Ishikawa (cell line): ENCODE measurements around the gene MTMR11.

ENCODE experiments used
- CEBPB ChIP-seq: IDR thresholded peaks from 2 replicates; pipeline ENCODE4 v1.6.1; 2012
- CREB1 ChIP-seq: IDR thresholded peaks from 2 replicates; pipeline ENCODE4 v1.6.1; 2012; ENCODE audit warnings: low read depth
- EGR1 ChIP-seq: IDR thresholded peaks from 2 replicates; pipeline ENCODE4 v1.6.1; 2012
- EP300 ChIP-seq: IDR thresholded peaks from 2 replicates; pipeline ENCODE4 v1.6.1; 2012; ENCODE audit warnings: borderline replicate concordance
- FOXM1 ChIP-seq: IDR thresholded peaks from 2 replicates; pipeline ENCODE4 v1.6.1; 2012; ENCODE audit warnings: low read depth, borderline replicate concordance
- NFIC ChIP-seq: IDR thresholded peaks from 2 replicates; pipeline ENCODE4 v1.6.1; 2012
- RAD21 ChIP-seq: IDR thresholded peaks from 2 replicates; pipeline ENCODE4 v1.6.1; 2012; ENCODE audit warnings: low read depth
- TAF1 ChIP-seq: IDR thresholded peaks from 2 replicates; pipeline ENCODE4 v1.6.1; 2012; ENCODE audit warnings: low read depth, mild to moderate bottlenecking
- TCF12 ChIP-seq: IDR thresholded peaks from 2 replicates; pipeline ENCODE4 v1.6.1; 2012; ENCODE audit warnings: low read depth
- TEAD4 ChIP-seq: IDR thresholded peaks from 2 replicates; pipeline ENCODE4 v1.6.1; 2012
- YY1 ChIP-seq: IDR thresholded peaks from 2 replicates; pipeline ENCODE4 v1.6.1; 2012; ENCODE audit warnings: low read depth
- ZBTB7A ChIP-seq: IDR thresholded peaks from 2 replicates; pipeline ENCODE4 v1.6.1; 2012; ENCODE audit warnings: low read depth
- TF ChIP-seq, protein P1 (sequence below): IDR thresholded peaks from 2 replicates; pipeline ENCODE4 v1.6.1; 2012; ENCODE audit warnings: low read depth, mild to moderate bottlenecking
- TF ChIP-seq, protein P2 (sequence below): IDR thresholded peaks from 2 replicates; pipeline ENCODE4 v1.6.1; 2012
- TF ChIP-seq, protein P3 (sequence below): IDR thresholded peaks from 2 replicates; pipeline ENCODE4 v1.6.1; 2012

Gene MTMR11

DNA sequence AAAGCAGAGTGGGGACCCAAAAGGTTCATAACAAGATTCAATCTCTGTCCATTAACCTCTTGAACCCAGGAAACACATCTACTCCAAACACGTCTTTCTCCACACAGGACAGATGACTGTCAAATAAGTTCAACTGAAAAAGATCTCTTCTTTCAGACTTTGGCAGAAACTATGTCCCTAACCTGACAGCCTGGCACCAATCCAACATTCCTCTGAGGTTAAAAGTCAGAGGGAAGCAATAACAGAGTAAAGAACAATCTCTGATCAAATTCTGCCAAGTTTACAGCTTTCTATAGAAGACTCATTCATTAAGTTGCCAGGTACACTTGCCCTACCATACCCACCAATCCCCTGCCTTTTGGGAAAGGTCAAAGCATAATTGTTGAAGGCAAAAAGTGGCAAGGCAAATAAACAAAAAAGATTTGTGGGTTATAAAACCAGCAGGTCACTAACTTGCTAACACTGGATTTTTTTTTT lies 41.9 kb upstream of the MTMR11 start:
- TF ChIP-seq TEAD4 (peak; percentile 47), NFIC (peak; percentile 83)
- TF ChIP-seq, protein P1, sequence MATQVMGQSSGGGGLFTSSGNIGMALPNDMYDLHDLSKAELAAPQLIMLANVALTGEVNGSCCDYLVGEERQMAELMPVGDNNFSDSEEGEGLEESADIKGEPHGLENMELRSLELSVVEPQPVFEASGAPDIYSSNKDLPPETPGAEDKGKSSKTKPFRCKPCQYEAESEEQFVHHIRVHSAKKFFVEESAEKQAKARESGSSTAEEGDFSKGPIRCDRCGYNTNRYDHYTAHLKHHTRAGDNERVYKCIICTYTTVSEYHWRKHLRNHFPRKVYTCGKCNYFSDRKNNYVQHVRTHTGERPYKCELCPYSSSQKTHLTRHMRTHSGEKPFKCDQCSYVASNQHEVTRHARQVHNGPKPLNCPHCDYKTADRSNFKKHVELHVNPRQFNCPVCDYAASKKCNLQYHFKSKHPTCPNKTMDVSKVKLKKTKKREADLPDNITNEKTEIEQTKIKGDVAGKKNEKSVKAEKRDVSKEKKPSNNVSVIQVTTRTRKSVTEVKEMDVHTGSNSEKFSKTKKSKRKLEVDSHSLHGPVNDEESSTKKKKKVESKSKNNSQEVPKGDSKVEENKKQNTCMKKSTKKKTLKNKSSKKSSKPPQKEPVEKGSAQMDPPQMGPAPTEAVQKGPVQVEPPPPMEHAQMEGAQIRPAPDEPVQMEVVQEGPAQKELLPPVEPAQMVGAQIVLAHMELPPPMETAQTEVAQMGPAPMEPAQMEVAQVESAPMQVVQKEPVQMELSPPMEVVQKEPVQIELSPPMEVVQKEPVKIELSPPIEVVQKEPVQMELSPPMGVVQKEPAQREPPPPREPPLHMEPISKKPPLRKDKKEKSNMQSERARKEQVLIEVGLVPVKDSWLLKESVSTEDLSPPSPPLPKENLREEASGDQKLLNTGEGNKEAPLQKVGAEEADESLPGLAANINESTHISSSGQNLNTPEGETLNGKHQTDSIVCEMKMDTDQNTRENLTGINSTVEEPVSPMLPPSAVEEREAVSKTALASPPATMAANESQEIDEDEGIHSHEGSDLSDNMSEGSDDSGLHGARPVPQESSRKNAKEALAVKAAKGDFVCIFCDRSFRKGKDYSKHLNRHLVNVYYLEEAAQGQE = no peak

DNA sequence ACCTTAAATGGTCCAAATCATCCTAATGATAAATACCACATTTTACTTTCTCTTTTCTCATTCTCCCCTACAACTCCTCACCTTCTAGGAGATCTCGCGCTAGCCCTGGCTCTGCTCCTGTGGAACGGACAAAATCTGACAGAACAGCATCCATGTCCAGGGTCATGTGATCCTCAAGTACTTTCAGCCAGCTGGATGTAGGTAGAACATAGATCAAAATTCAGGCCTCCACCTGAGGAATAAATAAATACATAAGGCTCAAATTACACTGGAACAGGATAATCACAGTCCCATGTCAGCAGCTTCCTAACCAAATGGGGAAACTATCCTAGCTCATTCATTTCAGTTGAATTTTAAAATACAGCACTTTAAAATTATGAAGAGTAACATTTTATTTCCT lies 40.7 kb upstream of the MTMR11 start:
- TF ChIP-seq TAF1 = no peak
- TF ChIP-seq, protein P2, sequence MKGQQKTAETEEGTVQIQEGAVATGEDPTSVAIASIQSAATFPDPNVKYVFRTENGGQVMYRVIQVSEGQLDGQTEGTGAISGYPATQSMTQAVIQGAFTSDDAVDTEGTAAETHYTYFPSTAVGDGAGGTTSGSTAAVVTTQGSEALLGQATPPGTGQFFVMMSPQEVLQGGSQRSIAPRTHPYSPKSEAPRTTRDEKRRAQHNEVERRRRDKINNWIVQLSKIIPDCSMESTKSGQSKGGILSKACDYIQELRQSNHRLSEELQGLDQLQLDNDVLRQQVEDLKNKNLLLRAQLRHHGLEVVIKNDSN = peak; percentile 55

DNA sequence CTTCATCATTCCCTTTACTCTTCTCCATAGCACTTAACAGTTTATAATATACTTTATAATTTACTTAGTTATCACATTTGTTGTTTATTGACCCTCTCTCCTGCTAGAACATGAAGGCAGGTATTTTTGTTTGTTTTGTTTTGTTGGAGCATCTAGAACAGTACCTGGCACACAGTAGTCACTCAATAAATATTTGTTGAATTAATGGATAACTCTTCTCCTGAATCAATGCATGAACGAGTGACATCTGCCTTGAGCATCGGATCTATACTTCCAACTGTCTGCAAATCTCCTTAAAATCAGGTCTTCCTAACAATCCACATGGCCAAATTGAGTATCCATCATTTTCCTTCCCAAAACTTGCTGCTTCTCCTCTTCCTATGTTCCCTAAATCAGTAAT lies 35.9 kb upstream of the MTMR11 start:
- TF ChIP-seq EP300 (no peak), ZBTB7A (no peak), YY1 (no peak), EGR1 (no peak), CREB1 (no peak), RAD21 (no peak), FOXM1 (no peak), NFIC (no peak), CEBPB (no peak)
- TF ChIP-seq, protein P1 = no peak
- TF ChIP-seq, protein P2 = no peak

DNA sequence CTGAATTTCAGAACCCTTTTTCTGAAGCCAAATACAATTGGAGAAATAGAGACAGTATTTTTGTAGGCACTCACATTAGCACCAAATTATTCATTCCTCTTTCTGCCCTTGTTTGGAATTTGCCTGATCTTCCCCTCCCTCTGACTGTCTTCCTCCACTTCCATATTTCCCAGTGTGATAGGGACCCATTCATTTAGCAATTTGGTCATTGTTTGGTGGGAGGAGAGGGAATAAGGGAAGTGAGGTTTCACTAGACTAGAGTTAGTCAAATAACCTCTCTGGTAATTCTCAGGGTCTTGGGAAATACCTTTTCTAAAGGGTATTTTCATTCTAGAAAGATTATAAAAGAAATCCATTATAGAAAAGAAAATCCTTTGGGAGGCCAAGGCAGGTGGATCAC lies 31.0 kb upstream of the MTMR11 start:
- TF ChIP-seq, protein P3, sequence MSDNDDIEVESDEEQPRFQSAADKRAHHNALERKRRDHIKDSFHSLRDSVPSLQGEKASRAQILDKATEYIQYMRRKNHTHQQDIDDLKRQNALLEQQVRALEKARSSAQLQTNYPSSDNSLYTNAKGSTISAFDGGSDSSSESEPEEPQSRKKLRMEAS = no peak
- TF ChIP-seq TAF1 = no peak
- TF ChIP-seq FOXM1 = no peak
- TF ChIP-seq NFIC = no peak
- no peak for TF ChIP-seq EGR1
- no peak for TF ChIP-seq RAD21
- no peak for TF ChIP-seq TEAD4
- TF ChIP-seq ZBTB7A = no peak
- TF ChIP-seq, protein P2 = no peak
- no peak for TF ChIP-seq CREB1
- no peak for TF ChIP-seq CEBPB

DNA sequence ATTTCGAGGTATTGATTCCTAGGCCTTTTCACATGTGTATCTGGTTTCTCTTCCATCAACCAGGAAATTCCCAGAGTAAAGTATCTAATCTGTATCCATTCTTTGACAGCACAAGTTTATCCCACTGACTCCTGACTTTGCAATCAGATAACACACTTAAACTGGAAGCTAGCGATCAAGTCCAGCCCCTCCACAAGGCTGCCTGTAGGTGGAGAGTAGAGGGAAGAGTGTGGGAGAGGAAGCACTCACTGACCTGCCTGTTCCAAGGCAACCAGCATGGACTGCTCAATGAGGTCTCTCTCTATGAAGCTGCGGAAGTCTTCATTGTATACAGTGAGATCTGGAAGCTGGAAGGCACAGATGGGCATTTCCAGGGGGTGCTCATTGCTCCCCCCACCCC lies 30.4 kb upstream of the MTMR11 start:
- TF ChIP-seq TCF12 = no peak
- TF ChIP-seq, protein P2 = no peak
- TF ChIP-seq RAD21 = no peak
- TF ChIP-seq NFIC = no peak
- no peak for TF ChIP-seq YY1
- no peak for TF ChIP-seq CEBPB
- TF ChIP-seq CREB1 = no peak
- TF ChIP-seq, protein P3 = no peak
- TF ChIP-seq EP300 = no peak
- TF ChIP-seq, protein P1 = no peak
- TF ChIP-seq TAF1 = no peak
- TF ChIP-seq ZBTB7A = no peak
- TF ChIP-seq FOXM1 = no peak
- TF ChIP-seq TEAD4 = no peak
- no peak for TF ChIP-seq EGR1
